Mesothelial cell of epicardium (in vitro differentiated cells): Measurements from ENCODE around the gene FNBP1. TPM values are rescaled to one million over a fixed set of nuclear protein-coding genes. Genes with fewer than 3 reads are reported as not detected.
"Not testable (repeated sequence)": the region's sequence is repeated elsewhere in the genome, so short reads cannot be mapped to it uniquely, and the experiment has no call there.

Source experiments
- DNase-seq, 2 experiments: peaks; one replicate each; pipeline ENCODE4 v3.0.0; 2021; ENCODE audit warnings: low spot score in 2 of 2; ENCODE audit not compliant: unreplicated experiment in 2 of 2
- H3K27ac Mint-ChIP-seq: 2 replicates; pipeline ENCODE4 v1.8.0; 2021; ENCODE audit warnings: mixed read lengths
- H3K27me3 Mint-ChIP-seq: 2 replicates; pipeline ENCODE4 v1.8.0; 2021; ENCODE audit warnings: low read depth, mixed read lengths
- H3K36me3 Mint-ChIP-seq: 2 replicates; pipeline ENCODE4 v1.8.0; 2021; ENCODE audit warnings: mixed read lengths
- H3K4me1 Mint-ChIP-seq: 2 replicates; pipeline ENCODE4 v1.8.0; 2021; ENCODE audit warnings: mixed read lengths
- H3K4me3 Mint-ChIP-seq: 2 replicates; pipeline ENCODE4 v1.8.0; 2021; ENCODE audit warnings: mild to moderate bottlenecking, moderate library complexity, mixed read lengths
- H3K9me3 Mint-ChIP-seq: 2 replicates; pipeline ENCODE4 v1.8.0; 2021; ENCODE audit warnings: mixed read lengths
- total RNA-seq: library from RNA; stranded (reverse); gene quantifications from 3 replicates; pipeline ENCODE4 v1.2.1, GENCODE V29; 2021
- TF ChIP-seq, protein P1 (sequence below): fragments of 200-600 bp; sonication (generic); IDR thresholded peaks from one replicate; pipeline ENCODE4 v1.5.0; 2021; ENCODE audit warnings: antibody characterized with exemption; ENCODE audit not compliant: unreplicated experiment

FNBP1 gene
- total RNA-seq, 1 donor from 2014 or later, result 52.4 TPM

DNA sequence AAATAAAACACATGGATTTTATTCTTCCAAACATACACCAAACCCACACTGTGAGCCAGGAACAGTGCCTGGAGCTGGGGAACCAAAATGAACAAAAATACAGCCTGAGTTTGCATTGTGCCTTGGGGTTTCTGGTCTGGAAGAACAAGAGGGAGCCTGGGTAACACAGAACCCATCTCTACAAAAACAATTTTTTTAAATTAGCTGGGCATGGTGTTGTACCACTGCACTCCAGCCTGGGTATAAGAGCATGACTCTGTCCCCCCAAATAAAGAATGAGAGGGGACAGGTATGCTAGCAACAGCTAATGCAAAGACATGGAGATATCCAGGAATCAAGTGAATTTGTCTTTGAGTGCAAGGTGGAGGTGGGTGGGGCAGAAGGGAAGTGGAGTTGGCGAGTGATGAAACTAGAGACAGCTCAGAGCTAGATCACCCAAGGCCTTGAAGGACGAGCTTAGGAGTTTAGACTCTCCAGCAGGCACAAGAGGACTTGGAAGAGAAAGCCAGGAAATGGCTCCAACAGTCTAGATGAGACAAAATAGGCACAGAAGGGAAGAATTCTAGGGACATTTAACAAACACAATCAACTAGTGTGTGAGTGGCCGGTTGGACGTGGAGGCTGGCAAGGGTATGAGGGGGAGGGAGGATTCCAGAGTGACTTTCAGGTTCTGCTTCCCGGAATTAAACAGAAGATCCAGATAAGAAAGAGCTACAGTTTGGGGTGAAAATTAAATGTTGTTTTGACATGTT lies 47.4 kb downstream of the FNBP1 start:
- Mint-ChIP-seq H3K27ac (peak overlapping the region; percentile 41), H3K36me3 (peaks cover 3% of the 10 kb centered on the region)

DNA sequence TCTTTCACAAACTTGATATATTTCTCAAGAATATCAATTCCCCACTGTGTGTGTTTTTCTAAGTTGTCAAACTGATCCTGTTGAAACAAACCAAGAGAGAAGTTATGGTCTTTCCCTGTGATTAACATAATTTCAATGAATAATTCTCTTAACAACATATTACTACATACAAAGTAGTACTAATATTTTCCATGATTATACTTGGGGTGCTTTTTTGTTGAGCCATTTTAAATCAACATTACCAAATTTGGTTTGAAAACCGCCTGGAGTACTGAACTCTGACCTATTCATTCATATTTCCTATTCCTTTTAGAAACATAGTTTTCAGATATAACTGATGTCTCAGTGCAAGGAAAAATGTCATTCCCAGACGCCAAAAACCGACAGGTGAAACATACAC lies 48.1 kb downstream of the FNBP1 start:
- Mint-ChIP-seq H3K27me3 (no peaks in the 10 kb centered on the region), H3K4me3 (no peak overlapping the region), H3K36me3 (peaks cover 5% of the 10 kb centered on the region), H3K9me3 (no peaks in the 10 kb centered on the region), H3K4me1 (peaks cover 44% of the 10 kb centered on the region), H3K27ac (peak overlapping the region; percentile 41)
- DNase-seq, result no peak
- TF ChIP-seq, protein P1, sequence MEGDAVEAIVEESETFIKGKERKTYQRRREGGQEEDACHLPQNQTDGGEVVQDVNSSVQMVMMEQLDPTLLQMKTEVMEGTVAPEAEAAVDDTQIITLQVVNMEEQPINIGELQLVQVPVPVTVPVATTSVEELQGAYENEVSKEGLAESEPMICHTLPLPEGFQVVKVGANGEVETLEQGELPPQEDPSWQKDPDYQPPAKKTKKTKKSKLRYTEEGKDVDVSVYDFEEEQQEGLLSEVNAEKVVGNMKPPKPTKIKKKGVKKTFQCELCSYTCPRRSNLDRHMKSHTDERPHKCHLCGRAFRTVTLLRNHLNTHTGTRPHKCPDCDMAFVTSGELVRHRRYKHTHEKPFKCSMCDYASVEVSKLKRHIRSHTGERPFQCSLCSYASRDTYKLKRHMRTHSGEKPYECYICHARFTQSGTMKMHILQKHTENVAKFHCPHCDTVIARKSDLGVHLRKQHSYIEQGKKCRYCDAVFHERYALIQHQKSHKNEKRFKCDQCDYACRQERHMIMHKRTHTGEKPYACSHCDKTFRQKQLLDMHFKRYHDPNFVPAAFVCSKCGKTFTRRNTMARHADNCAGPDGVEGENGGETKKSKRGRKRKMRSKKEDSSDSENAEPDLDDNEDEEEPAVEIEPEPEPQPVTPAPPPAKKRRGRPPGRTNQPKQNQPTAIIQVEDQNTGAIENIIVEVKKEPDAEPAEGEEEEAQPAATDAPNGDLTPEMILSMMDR, result no peak

More for the DNA sequence above, 47.4 kb downstream of the FNBP1 start:
- TF ChIP-seq, protein P1, result no peak
- no peak overlapping the region for H3K4me3 Mint-ChIP-seq
- H3K27me3 Mint-ChIP-seq, result no peaks in the 10 kb centered on the region
- no peak for DNase-seq
- H3K4me1 Mint-ChIP-seq, result peaks cover 41% of the 10 kb centered on the region
- H3K9me3 Mint-ChIP-seq, result no peaks in the 10 kb centered on the region

DNA sequence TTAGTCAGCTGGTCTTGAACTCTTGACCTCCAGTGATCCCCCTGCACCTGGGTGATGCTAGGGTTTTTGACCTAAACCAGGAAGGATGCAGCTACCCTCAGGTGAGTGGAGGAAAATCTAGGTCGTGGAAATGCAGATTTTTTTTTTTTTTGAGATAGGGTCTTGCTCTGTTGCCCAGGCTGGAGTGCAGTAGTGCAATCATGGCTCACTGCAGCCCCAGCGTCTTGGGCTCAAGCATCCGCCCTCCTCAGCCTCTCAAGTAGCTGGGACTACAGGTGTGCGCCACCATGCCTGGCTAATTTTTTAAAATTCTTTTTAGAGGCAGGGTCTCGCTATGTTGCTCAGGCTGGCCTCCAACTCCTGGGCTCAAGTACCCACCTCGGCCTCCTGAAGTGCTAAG lies 51.9 kb downstream of the FNBP1 start:
- not testable (repeated sequence) for DNase-seq, H3K27ac Mint-ChIP-seq, H3K9me3 Mint-ChIP-seq, H3K27me3 Mint-ChIP-seq, H3K36me3 Mint-ChIP-seq, H3K4me3 Mint-ChIP-seq
- H3K4me1 Mint-ChIP-seq, result peaks cover 33% of the 10 kb centered on the region

DNA sequence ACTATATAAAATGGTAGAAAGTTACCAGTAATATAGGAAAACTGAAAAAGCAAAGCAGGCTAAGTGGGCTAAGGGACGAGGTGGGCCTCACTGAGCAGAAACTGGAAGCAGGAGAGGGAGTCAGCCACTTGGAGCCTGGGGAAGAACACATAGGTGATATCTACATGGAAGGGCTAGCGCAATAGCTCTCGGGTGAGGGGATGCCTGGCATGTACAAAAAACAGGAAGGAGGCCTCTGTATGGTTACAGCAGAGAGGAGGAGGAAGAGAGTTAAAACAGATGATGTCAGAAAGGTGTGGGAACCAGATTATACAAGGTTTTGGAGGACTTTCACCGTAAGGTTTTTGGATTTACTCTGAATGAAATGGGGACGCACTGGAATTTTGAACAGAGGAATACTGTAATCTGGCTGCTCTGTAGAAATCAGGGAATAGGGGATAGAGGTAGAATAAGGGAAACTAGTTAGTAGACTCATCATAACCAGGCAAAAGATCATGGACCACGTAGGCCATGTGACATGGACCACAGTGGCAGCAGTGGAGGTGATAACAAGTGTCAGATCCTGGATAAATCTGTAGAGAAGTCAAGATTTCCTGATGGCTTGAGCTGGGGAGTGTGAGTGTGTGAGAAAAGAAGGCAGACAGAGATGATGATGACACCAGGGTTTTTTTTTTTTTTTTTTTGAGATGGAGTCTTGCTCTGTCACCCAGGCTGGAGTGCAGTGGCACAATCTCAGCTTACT lies 52.5 kb downstream of the FNBP1 start:
- Mint-ChIP-seq H3K27ac (peak overlapping the region; percentile 44), H3K4me1 (peaks cover 26% of the 10 kb centered on the region), H3K27me3 (no peaks in the 10 kb centered on the region), H3K36me3 (peaks cover 8% of the 10 kb centered on the region), H3K9me3 (no peaks in the 10 kb centered on the region), H3K4me3 (no peak overlapping the region)
- TF ChIP-seq, protein P1, result no peak
- no peak for DNase-seq

DNA sequence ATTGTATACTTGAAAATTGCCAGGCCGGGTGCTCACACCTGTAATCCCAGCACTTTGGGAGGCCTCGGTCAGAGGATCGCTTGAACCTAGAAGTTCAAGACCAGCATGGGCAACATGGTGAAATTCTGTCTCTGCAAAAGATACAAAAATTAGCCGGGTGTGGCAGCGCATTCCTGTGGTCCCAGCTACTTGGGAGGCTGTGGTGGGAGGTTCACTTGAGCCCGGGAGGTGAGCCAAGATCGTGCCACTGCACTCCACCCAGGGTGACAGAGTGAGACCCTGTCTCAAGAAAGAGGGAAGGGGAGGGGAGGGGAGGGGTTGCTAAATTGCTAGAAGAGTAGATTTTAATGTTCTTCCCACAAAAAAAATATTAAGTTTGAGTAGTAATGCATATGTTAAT lies 53.2 kb downstream of the FNBP1 start:
- H3K36me3 Mint-ChIP-seq, result peaks cover 13% of the 10 kb centered on the region
- DNase-seq, result no peak
- no peaks in the 10 kb centered on the region for H3K27me3 Mint-ChIP-seq
- peak overlapping the region; percentile 30 for H3K27ac Mint-ChIP-seq
- H3K9me3 Mint-ChIP-seq, result peaks cover 4% of the 10 kb centered on the region
- peaks cover 21% of the 10 kb centered on the region for H3K4me1 Mint-ChIP-seq
- TF ChIP-seq, protein P1, result no peak
- H3K4me3 Mint-ChIP-seq, result no peak overlapping the region

DNA sequence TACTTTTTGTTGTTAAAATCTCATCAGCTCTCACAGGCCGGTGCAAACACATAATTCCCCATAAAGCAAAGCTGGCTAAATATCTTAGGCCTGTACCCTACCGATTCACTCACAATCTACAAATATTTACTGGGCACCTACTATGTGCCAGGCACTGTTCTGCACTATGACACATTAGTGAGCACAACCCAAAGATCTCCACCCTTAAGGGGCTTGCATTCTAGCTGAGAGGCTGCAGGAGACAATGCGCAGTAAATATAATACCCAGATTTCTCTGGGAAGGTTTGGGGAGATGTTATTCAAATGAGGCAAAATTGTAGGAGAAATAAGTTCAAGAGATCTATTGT lies 53.7 kb downstream of the FNBP1 start:
- TF ChIP-seq, protein P1, result no peak
- H3K4me3 Mint-ChIP-seq, result no peak overlapping the region
- peak overlapping the region; percentile 33 for H3K27ac Mint-ChIP-seq
- H3K4me1 Mint-ChIP-seq, result peaks cover 20% of the 10 kb centered on the region
- H3K27me3 Mint-ChIP-seq, result no peaks in the 10 kb centered on the region
- no peak for DNase-seq
- peaks cover 14% of the 10 kb centered on the region for H3K36me3 Mint-ChIP-seq
- H3K9me3 Mint-ChIP-seq, result peaks cover 5% of the 10 kb centered on the region
